ENCODE data around the gene PPP2R2C. TPM values are rescaled to one million over a fixed set of nuclear protein-coding genes. Genes with fewer than 3 reads are reported as not detected.

The PPP2R2C gene
- total RNA-seq, 2 experiments from 2014 or later, result not detected

DNA sequence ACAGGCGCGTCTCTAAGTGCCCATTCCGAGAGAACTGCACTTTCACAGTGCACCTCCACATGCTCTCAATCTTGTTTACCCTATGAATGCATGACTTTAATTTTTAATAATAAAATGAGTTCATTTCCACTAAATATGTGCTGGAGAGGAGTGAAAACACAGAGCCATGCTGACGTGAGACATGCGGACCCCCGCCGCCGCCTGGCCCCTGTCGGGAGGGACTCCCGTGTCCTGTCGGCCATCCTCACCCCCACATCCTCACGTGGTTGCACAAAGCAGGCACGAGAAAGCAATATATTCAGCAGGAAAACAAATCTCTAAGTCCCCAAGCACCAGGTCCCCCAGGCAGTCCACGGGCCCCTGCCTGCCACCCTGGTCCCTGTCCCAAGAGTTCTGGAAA lies 23.1 kb downstream of the PPP2R2C start:
- POLR2A ChIA-PET, result no interaction called here
- H3K27ac Mint-ChIP-seq, result no peak overlapping the region
- intact Hi-C loops (cut with micrococcal nuclease), result no loop called here
- no peak overlapping the region for H3K4me3 Mint-ChIP-seq
- no peaks in the 10 kb centered on the region for H3K36me3 Mint-ChIP-seq
- no peaks in the 10 kb centered on the region for H3K9me3 Mint-ChIP-seq
- peaks cover 9% of the 10 kb centered on the region for H3K27me3 Mint-ChIP-seq
- CTCF ChIA-PET, result no interaction called here
- no peaks in the 10 kb centered on the region for H3K4me1 Mint-ChIP-seq (ENCODE audit: low read depth)
- no peak for DNase-seq

DNA sequence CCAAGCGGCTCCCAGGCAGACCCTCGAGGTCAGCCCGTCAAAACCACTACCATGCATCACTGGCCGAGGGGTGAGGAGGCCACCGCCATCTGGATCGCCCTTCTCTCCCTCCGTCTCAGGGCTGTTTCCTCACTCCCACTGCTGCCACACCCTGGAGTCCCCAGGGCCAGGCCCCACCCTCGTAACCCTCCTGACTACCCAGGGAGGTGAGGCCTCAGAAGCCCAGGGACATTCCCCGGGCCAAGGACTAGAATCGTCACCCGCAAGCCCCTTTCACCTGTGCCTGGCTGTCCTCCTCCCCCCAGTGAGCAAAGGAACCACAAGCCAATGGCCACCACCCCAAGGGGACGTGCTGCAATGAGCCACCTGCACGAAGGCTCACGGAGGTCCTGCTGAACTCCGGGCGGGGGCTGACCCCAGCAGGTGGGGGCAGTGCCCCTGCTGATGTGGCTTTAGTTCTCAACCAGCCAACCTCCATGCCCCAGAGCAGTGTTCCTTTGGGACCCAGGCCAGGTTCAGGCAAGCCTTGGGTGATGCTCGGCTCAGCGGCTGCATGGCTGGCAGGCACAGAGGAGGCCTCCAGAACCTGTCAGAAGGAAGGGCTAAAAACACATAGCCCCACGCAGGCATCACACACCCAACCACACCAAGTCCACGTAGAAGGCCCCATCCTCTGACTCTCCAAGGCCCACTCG lies 23.8 kb downstream of the PPP2R2C start:
- intact Hi-C loops (cut with micrococcal nuclease), result no loop called here
- no peaks in the 10 kb centered on the region for H3K4me1 Mint-ChIP-seq (ENCODE audit: low read depth)

DNA sequence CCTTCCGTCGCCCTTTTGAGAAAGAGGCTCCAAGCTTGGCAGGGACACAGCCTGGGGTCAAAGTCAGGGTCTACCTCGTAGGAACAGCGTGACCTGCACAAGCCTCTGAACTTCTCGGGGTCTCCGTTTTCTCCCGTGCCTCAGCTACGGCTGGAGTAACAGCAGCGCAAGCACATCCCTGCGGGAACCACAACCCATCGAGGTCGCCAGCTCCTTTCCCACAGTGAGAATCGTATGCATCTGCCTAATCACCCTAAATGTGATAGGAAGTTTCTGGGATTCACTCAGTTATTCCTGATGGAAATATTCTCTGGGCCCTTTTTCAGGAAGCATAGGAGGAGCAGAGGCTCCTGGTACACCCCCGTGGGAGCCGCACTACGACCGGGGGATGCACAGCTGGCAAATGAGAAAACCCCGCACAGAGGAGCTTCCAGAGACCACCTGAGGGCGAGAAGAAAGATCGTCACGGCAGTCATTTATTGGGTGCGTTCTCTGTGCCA lies 24.7 kb downstream of the PPP2R2C start:
- no peak overlapping the region for H3K27ac Mint-ChIP-seq
- intact Hi-C loops (cut with micrococcal nuclease), result no loop called here
- H3K27me3 Mint-ChIP-seq, result peaks cover 6% of the 10 kb centered on the region
- H3K9me3 Mint-ChIP-seq, result no peaks in the 10 kb centered on the region
- ChIA-PET CTCF (no interaction called here), POLR2A (no interaction called here)
- no peaks in the 10 kb centered on the region for H3K4me1 Mint-ChIP-seq (ENCODE audit: low read depth)
- no peaks in the 10 kb centered on the region for H3K36me3 Mint-ChIP-seq
- no peak overlapping the region for H3K4me3 Mint-ChIP-seq
- no peak for DNase-seq

More for the DNA sequence above, 23.8 kb downstream of the PPP2R2C start:
- Mint-ChIP-seq H3K27me3 (peaks cover 6% of the 10 kb centered on the region), H3K9me3 (no peaks in the 10 kb centered on the region), H3K36me3 (no peaks in the 10 kb centered on the region), H3K27ac (no peak overlapping the region), H3K4me3 (no peak overlapping the region)
- POLR2A ChIA-PET, result no interaction called here
- DNase-seq, result no peak
- CTCF ChIA-PET, result no interaction called here

DNA sequence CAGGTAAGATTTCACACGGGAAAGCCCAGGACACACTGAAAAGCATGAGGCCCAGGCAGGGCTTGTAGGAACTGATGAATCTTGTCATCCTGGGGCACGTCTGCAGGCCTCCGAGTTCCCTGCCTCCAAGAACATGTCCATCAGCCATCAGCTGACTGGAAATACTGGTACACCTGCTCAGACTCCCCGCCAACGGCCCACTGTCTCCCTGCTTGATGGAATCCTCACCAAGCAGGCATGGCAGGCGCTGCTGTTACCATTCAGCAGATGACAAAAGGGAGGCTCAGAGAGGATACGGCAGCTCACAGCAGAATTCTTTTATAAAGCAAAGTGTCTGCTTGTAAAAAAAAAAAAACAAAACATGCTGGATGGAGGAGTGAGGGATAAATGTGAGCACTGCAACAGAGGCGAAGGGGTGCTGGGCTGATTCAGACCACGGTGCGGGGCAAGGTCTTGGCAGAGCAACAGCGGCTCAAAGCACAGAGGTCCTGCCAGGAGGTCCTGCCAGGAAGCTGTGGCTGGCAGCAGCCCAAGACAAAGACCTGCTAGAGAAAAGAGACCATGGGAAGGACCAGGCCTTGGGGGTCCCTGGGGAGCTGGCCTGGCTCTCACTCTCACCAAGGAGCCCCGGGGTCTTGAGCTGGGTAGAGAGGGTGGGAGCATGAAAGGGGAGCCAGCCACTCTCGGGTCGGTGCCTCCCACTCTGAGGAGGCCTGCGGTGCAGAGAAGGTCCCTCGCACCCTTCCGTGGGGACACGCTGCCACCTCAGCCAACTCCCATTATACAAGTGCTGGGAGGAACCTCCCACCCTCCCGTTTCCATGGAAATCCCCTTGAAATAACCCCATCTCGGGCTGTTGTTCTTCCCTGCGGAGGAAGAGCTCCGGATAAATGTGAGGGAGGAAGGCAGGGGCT lies 25.6 kb downstream of the PPP2R2C start:
- Mint-ChIP-seq H3K4me3 (no peak overlapping the region), H3K36me3 (no peaks in the 10 kb centered on the region), H3K27ac (no peak overlapping the region), H3K27me3 (peaks cover 6% of the 10 kb centered on the region), H3K9me3 (no peaks in the 10 kb centered on the region), H3K4me1 (ENCODE audit: low read depth) (no peaks in the 10 kb centered on the region)
- ChIA-PET POLR2A (no interaction called here), CTCF (no interaction called here)
- intact Hi-C loops (cut with micrococcal nuclease), result no loop called here
- DNase-seq, result no peak

DNA sequence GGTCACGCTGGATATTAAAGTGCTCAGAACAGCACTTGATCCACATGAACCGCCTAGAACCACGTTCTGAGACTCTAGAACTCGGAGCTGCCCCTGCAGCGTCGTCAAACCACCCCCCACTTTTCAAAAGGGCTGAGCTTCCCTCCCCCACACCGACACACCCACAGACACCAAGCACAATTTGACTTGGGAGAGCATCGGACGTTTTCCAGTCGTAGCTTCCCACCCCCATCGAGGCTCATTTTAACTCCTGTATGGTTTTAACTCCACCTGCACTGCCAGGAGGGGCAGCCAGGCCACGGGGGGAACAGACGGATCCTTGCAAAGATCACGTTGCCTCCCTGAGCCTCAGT lies 26.3 kb downstream of the PPP2R2C start:
- Mint-ChIP-seq H3K4me1 (ENCODE audit: low read depth) (no peaks in the 10 kb centered on the region), H3K4me3 (no peak overlapping the region), H3K27me3 (peaks cover 7% of the 10 kb centered on the region), H3K27ac (no peak overlapping the region), H3K9me3 (no peaks in the 10 kb centered on the region), H3K36me3 (no peaks in the 10 kb centered on the region)
- intact Hi-C loops (cut with micrococcal nuclease), result no loop called here
- ChIA-PET CTCF (no interaction called here), POLR2A (no interaction called here)
- no peak for DNase-seq

DNA sequence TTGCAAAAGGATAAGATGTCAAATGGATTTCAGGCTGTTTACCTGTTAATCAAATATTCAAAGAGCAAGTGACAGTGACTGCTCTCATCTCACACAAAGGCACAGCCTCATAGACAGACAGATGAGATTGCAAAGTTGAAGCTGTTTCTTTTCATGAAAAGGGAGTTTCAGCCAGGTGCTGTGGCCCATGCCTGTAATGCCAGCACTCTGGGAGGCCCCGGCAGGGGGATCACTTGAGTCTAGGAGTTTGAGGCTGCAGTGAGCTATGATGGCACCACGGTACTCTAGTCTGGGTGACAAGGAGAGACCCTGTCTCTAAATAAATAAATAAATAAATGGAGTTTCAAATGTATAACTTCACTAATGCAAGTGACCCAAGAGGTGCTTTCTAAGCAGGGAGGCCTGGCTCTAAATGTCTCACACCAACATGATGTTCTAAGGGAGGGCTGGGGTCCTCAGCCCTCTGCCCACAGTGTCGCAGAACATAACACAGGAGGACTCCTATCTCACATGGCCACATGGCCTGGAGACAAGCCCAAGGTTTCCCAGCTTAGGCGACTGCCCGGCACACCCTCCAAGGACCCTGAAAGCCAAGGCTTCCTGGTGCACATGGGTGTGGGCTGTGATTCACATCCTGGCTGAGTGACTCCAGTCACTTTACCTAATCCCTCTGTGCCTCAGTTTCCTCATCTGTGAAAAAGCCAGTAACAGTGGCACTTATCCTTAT lies 26.8 kb downstream of the PPP2R2C start:
- CTCF ChIA-PET, result no interaction called here

DNA sequence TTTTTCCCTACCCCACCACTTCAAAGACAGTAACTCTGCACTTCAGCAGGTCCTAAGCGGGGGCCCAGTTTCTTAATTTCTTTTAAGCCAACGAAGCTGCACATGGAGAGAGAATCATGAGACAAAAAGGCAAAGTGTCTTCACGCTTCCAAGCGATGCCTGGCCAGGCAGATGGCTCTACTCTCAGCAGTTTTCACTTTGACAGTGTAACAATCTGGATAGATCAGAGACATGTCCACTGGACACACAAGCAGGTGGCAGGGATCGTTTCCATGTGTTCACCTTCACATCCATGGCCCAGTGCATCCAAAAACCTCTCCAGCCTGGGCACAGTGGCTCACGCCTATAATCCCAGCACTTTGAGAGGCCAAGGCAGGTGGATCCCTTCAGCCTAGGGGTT lies 27.8 kb downstream of the PPP2R2C start:
- POLR2A ChIA-PET, result no interaction called here
- DNase-seq, result no peak
- H3K27me3 Mint-ChIP-seq, result peaks cover 9% of the 10 kb centered on the region
- intact Hi-C loops (cut with micrococcal nuclease), result no loop called here
- CTCF ChIA-PET, result no interaction called here
- H3K36me3 Mint-ChIP-seq, result no peaks in the 10 kb centered on the region
- H3K9me3 Mint-ChIP-seq, result no peaks in the 10 kb centered on the region
- H3K4me3 Mint-ChIP-seq, result no peak overlapping the region
- no peak overlapping the region for H3K27ac Mint-ChIP-seq
- no peaks in the 10 kb centered on the region for H3K4me1 Mint-ChIP-seq (ENCODE audit: low read depth)

More for the DNA sequence above, 26.8 kb downstream of the PPP2R2C start:
- no peaks in the 10 kb centered on the region for H3K36me3 Mint-ChIP-seq
- H3K4me3 Mint-ChIP-seq, result no peak overlapping the region
- H3K27ac Mint-ChIP-seq, result no peak overlapping the region
- H3K27me3 Mint-ChIP-seq, result peaks cover 4% of the 10 kb centered on the region
- H3K4me1 Mint-ChIP-seq (ENCODE audit: low read depth), result no peaks in the 10 kb centered on the region
- intact Hi-C loops (cut with micrococcal nuclease), result no loop called here
- H3K9me3 Mint-ChIP-seq, result no peaks in the 10 kb centered on the region
- no peak for DNase-seq
- POLR2A ChIA-PET, result no interaction called here

DNA sequence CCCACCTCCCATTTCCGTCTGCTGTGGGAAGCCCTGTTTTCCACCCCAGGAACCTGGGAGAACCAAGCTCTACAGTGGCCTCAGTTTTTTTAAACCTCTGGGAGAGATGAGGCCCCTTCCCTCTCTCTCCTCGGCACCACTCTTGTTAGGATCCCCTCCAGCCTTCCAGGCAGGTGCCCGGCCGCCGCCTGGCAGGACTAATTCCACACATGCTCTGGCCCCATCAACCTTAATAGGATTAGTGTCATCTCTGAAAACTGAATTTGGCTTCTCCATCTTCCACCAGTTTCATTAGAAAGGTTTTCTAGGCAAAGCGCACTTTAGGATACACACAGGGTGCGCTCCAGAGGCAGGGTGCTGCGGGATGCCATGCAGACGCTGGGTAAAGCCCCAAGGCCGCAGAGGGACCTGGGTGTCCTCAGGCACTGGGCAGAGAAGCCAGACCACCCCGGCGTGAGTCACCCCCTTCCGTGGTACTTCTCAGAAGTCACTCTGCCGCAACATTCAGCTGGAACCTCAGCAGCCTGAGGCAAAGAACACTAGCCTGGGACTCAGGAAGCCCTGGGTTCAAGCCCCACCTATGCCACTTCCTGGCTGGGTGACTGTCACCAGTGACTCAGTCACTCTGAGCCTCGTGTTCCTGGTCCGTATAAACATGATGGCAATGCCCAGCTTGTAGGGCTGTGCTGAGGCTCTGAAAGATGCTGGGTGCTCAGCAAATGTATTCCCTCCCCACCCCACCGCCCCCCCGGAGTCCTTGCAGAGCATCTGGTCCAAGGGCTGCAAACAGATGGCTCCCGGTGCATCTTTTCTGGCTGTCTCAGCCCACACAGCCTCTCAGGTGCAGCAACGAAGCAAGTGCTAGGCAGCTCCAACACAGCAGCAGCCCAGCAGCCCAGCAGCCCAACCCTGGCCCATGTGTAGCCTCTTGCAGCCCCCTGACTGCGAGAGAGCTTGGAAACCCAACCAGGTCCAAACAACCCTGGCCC lies 29.1 kb downstream of the PPP2R2C start:
- DNase-seq, result no peak
- Mint-ChIP-seq H3K4me3 (no peak overlapping the region), H3K4me1 (ENCODE audit: low read depth) (no peaks in the 10 kb centered on the region), H3K27ac (no peak overlapping the region), H3K36me3 (no peaks in the 10 kb centered on the region), H3K9me3 (no peaks in the 10 kb centered on the region), H3K27me3 (peaks cover 12% of the 10 kb centered on the region)
- CTCF ChIA-PET, result no interaction called here
- intact Hi-C loops (cut with micrococcal nuclease), result no loop called here
- POLR2A ChIA-PET, result no interaction called here

DNA sequence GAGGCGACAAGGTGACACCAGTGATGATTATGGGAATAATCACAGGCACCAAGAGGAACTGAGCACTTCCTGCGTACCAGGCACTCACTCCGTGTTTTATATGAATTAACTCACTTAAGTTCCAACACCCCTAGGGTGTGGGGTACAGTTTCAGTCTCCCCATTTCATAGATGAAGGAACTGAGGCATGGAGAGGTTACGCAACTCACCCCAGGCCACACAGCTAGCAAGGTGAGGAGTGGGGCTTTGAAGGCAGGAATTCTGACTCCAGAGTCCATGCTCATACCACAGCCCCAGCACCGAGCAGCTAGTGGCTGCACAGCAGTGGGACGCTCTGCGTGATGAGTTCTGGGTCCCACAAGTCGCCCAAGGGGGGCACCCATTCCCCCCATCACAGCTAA lies 29.9 kb downstream of the PPP2R2C start:
- Mint-ChIP-seq H3K4me1 (ENCODE audit: low read depth) (no peaks in the 10 kb centered on the region), H3K27me3 (peaks cover 10% of the 10 kb centered on the region), H3K36me3 (no peaks in the 10 kb centered on the region), H3K9me3 (no peaks in the 10 kb centered on the region), H3K4me3 (no peak overlapping the region), H3K27ac (no peak overlapping the region)
- intact Hi-C loops (cut with micrococcal nuclease), result no loop called here
- CTCF ChIA-PET, result no interaction called here
- POLR2A ChIA-PET, result no interaction called here
- DNase-seq, result no peak

DNA sequence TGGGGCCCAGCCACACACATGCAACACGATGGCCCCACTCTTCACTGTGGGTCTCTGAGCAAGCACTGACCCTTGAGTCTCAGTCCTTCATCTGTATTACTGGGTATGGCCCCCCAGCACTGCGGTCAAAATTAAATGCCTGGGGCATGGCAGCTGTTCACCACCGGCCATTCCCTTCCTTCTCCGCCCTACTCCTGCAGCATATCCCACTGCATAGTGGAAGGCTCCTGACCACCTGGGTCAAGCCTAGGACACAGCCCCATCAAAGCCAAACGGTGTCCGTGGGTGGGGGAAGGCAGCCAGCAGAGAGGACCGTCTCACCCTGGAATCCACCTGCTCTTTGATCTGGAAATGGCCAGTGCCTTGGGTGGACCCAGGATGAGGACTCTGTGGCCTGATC lies 30.7 kb downstream of the PPP2R2C start:
- ChIA-PET CTCF (no interaction called here), POLR2A (no interaction called here)
- Mint-ChIP-seq H3K4me1 (ENCODE audit: low read depth) (no peaks in the 10 kb centered on the region), H3K27ac (no peak overlapping the region), H3K4me3 (no peak overlapping the region), H3K9me3 (no peaks in the 10 kb centered on the region), H3K27me3 (peaks cover 9% of the 10 kb centered on the region), H3K36me3 (no peaks in the 10 kb centered on the region)
- intact Hi-C loops (cut with micrococcal nuclease), result no loop called here
- no peak for DNase-seq

DNA sequence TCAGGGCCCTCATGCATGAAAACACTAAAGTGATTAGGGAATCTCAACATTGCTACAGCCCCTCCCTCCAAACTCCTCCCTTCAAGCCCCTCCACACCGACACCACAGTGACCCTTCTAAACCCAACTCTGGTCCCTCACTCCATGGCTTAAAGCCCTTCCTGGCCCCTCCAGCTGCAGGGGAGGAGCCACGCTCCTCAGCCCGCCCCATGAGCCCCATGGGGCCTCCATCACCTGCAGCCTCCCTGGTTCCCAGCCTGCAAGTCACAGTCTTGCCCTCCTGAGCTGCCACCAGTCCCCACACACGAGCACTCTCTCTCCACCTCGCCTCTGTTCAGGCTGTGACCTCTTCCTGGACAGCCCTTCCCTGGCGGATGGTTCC lies 31.2 kb downstream of the PPP2R2C start:
- Mint-ChIP-seq H3K36me3 (no peaks in the 10 kb centered on the region), H3K4me1 (ENCODE audit: low read depth) (no peaks in the 10 kb centered on the region), H3K9me3 (no peaks in the 10 kb centered on the region), H3K27me3 (peaks cover 9% of the 10 kb centered on the region), H3K4me3 (no peak overlapping the region), H3K27ac (no peak overlapping the region)
- ChIA-PET CTCF (no interaction called here), POLR2A (no interaction called here)
- intact Hi-C loops (cut with micrococcal nuclease), result no loop called here
- DNase-seq, result no peak
